ENCODE measurements around the gene NR5A1. TPM values are rescaled to one million over a fixed set of nuclear protein-coding genes. Genes with fewer than 3 reads are reported as not detected.
A peak's percentile ranks its signal among the peaks of the same experiment; 100 is the strongest.

The NR5A1 gene
- total and polyA plus RNA-seq, 10 of the 15 experiments (the other 5 are each of a cell fraction or from before 2014, with no cell fraction given) = 0.06 to 0.24 (median 0.08) TPM; not detected in 5

GRCh38 chr9:124551472-124552272, 44.5 kb upstream of the NR5A1 start:
- in situ Hi-C loops (cut with MboI) (no loop called here), intact Hi-C loops (cut with micrococcal nuclease; ENCODE audit: unreplicated experiment) (loop anchor here (5.0 kb wide), 1 partner anchor 161 kb away; no protein-coding TSS in a partner anchor)
- DNase-seq (ENCODE audit: low read depth, low spot score) = peak; percentile 4
- no peak for FAIRE-seq
- 60% methylated on average over 4 of the region's 4 CpGs for WGBS (ENCODE audit: insufficient coverage, insufficient replicate concordance, low lambda C conversion rate, missing lambda C conversion rate)
- ChIA-PET CTCF (interaction anchor here (0.5 to 4.6 kb wide), 22 partner anchors 11 to 1197 kb away, joined by 3 to 39 read pairs (median 4); no protein-coding TSS in a partner anchor), SMC1A (ENCODE audit: uncharacterized antibody, unreplicated experiment) (interaction anchor here (0.7 to 3.3 kb wide), 13 partner anchors 11 to 213 kb away, joined by 3 to 20 read pairs (median 4); no protein-coding TSS in a partner anchor), POLR2A (no interaction called here), RAD21 (ENCODE audit: unreplicated experiment) (interaction anchor here (1.0 to 3.4 kb wide), 9 partner anchors 13 to 213 kb away, joined by 3 to 23 read pairs (median 5); no protein-coding TSS in a partner anchor)
- Histone ChIP-seq H3K4me1 (ENCODE audit: control insufficient read depth, insufficient read depth, low read length) (no peaks in the 10 kb centered on the region), H3K9me3 (replicated peaks; ENCODE audit: control insufficient read depth, insufficient read depth, low read length) (no peaks in the 10 kb centered on the region), H3K9ac (ENCODE audit: control insufficient read depth, insufficient read depth, low read length) (no peak overlapping the region), H3K4me3 (no peak overlapping the region), H2AFZ (ENCODE audit: control insufficient read depth, low read depth, low read length) (0 out of 2 replicates have a peak overlapping the region, but pooled peaks have one; percentile 37), H3K4me2 (ENCODE audit: control insufficient read depth, insufficient read depth) (no peak overlapping the region), H4K20me1 (ENCODE audit: control insufficient read depth, insufficient read depth) (no peaks in the 10 kb centered on the region), H3K27me3 (replicated peaks in 1 of 2; ENCODE audit: control insufficient read depth in 2 of 2, insufficient read depth in 2 of 2, low read length in 1 of 2) (no peaks in the 10 kb centered on the region), H3K79me2 (ENCODE audit: control insufficient read depth, insufficient read depth, low read length) (no peaks in the 10 kb centered on the region), H3K36me3 (ENCODE audit: control insufficient read depth in 2 of 2, insufficient read depth in 2 of 2, low read length in 1 of 2) (no peaks in the 10 kb centered on the region), H3K27ac (ENCODE audit: control insufficient read depth, insufficient read depth) (no peak overlapping the region)
- BruUV-seq (replicated peaks) = no TSS peak
- peak; percentile 71 for ATAC-seq
- no peak for TF ChIP-seq RAD51 (IDR thresholded peaks at IDR 0.05)
- 0 out of 2 replicates have a peak, but pooled peaks have one; percentile 42 for TF ChIP-seq CREB1 (IDR thresholded peaks at IDR 0.05; ENCODE audit: low read depth)
- TF ChIP-seq DPF2 (IDR thresholded peaks at IDR 0.05) = no peak
- TF ChIP-seq, protein P1, sequence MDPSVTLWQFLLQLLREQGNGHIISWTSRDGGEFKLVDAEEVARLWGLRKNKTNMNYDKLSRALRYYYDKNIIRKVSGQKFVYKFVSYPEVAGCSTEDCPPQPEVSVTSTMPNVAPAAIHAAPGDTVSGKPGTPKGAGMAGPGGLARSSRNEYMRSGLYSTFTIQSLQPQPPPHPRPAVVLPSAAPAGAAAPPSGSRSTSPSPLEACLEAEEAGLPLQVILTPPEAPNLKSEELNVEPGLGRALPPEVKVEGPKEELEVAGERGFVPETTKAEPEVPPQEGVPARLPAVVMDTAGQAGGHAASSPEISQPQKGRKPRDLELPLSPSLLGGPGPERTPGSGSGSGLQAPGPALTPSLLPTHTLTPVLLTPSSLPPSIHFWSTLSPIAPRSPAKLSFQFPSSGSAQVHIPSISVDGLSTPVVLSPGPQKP (IDR thresholded peaks at IDR 0.05; ENCODE audit: low read depth, low read length) = no peak
- TF ChIP-seq ASH2L (IDR thresholded peaks at IDR 0.05; ENCODE audit: borderline replicate concordance, low read depth) = no peak
- TF ChIP-seq BACH1 (IDR thresholded peaks at IDR 0.05; ENCODE audit: borderline replicate concordance) = no peak
- TF ChIP-seq RAD21 (IDR thresholded peaks at IDR 0.05; ENCODE audit: insufficient read depth, low read depth, low read length) = peak; percentile 88
- 0 out of 2 replicates have a peak, but pooled peaks have one; percentile 39 for TF ChIP-seq CREM (IDR thresholded peaks at IDR 0.05; ENCODE audit: low read depth)
- no peak for TF ChIP-seq RB1 (IDR thresholded peaks at IDR 0.05; ENCODE audit: borderline replicate concordance)
- no peak for TF ChIP-seq CBFB (IDR thresholded peaks at IDR 0.05; ENCODE audit: low read depth)
- TF ChIP-seq, protein P2, sequence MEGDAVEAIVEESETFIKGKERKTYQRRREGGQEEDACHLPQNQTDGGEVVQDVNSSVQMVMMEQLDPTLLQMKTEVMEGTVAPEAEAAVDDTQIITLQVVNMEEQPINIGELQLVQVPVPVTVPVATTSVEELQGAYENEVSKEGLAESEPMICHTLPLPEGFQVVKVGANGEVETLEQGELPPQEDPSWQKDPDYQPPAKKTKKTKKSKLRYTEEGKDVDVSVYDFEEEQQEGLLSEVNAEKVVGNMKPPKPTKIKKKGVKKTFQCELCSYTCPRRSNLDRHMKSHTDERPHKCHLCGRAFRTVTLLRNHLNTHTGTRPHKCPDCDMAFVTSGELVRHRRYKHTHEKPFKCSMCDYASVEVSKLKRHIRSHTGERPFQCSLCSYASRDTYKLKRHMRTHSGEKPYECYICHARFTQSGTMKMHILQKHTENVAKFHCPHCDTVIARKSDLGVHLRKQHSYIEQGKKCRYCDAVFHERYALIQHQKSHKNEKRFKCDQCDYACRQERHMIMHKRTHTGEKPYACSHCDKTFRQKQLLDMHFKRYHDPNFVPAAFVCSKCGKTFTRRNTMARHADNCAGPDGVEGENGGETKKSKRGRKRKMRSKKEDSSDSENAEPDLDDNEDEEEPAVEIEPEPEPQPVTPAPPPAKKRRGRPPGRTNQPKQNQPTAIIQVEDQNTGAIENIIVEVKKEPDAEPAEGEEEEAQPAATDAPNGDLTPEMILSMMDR (IDR thresholded peaks at IDR 0.05 in 2 of 3, conservative IDR thresholded peaks at IDR 0.05 in 1 of 3; ENCODE audit: control insufficient read depth in 2 of 3, extremely low read depth in 1 of 3, insufficient read depth in 1 of 3, low read depth in 3 of 3, low read length in 3 of 3) = peak; percentile 28 to 69 (median 61); a peak in 5 of 6 replicates
- TF ChIP-seq SUZ12 (IDR thresholded peaks at IDR 0.05; ENCODE audit: unreplicated experiment) = no peak
- TF ChIP-seq HDGF (IDR thresholded peaks at IDR 0.05) = no peak
- TF ChIP-seq MYC (IDR thresholded peaks at IDR 0.05; ENCODE audit: insufficient read depth, insufficient read length, insufficient replicate concordance, low read length, severe bottlenecking) = no peak
- no peak for TF ChIP-seq TCF3 (IDR thresholded peaks at IDR 0.05; ENCODE audit: borderline replicate concordance, insufficient read depth, low read depth, low read length)
- TF ChIP-seq RUNX3 (IDR thresholded peaks at IDR 0.05; ENCODE audit: low read length) = 0 out of 2 replicates have a peak, but pooled peaks have one; percentile 4
- no peak for TF ChIP-seq RELB (IDR thresholded peaks at IDR 0.05; ENCODE audit: low read depth)
- TF ChIP-seq SMC3 (IDR thresholded peaks at IDR 0.05; ENCODE audit: borderline replicate concordance, low read length) = peak; percentile 58; the same call in 1 of the 2 replicates
